PC-3 (cell line): ENCODE results near the gene STAT1. TPM values are rescaled to one million over a fixed set of nuclear protein-coding genes. Genes with fewer than 3 reads are reported as not detected.
A peak's percentile ranks its signal among the peaks of the same experiment; 100 is the strongest.

Source experiments
- ATAC-seq: fragments of 200-7000 bp; cut with Tn5 transposase; 2 replicates; pipeline ENCODE4 v1.9.1; 2020; ENCODE audit warnings: mild to moderate bottlenecking, moderate library complexity
- BruUV-seq: library from RNA; stranded (reverse); fragments of 400-500 nt; replicated peaks from 2 replicates; lab custom pipeline; 2021; lab: Mats Ljungman, UMichigan
- CTCF ChIA-PET: fragments of 300-600 bp; sonication (Branson Sonifier 250); formaldehyde crosslinking; loops from one replicate; lab custom pipeline; 2022; ENCODE audit warnings: antibody characterized with exemption; lab: Charles Lee
- POLR2A ChIA-PET: fragments of 300-600 bp; sonication (Branson Sonifier 250); formaldehyde crosslinking; loops from one replicate; lab custom pipeline; 2022; ENCODE audit warnings: antibody characterized with exemption; ENCODE audit not compliant: unreplicated experiment; lab: Charles Lee
- DNase-seq: peaks from one replicate; pipeline ENCODE4 v3.0.0-alpha.2; 2015
- H2AFZ ChIP-seq: fragments of 300-600 bp; sonication (generic); 2 replicates; pipeline ENCODE4 v1.6.0; 2016; ENCODE audit warnings: antibody characterized with exemption, low read length
- H3F3A ChIP-seq: fragments of 300-600 bp; sonication (generic); one replicate; pipeline ENCODE4 v1.6.0; 2017; ENCODE audit warnings: antibody characterized with exemption, low read length, control low read depth, mild to moderate bottlenecking; ENCODE audit not compliant: unreplicated experiment
- H3K27ac ChIP-seq: fragments of 300-600 bp; sonication (generic); 2 replicates; pipeline ENCODE4 v1.5.1; 2016; ENCODE audit warnings: mild to moderate bottlenecking, low read length
- H3K27me3 ChIP-seq: fragments of 300-600 bp; sonication (generic); 2 replicates; pipeline ENCODE4 v1.6.1; 2016; ENCODE audit warnings: low read length, mixed read lengths
- H3K36me3 ChIP-seq: fragments of 300-600 bp; sonication (generic); 2 replicates; pipeline ENCODE4 v1.6.1; 2016; ENCODE audit warnings: low read depth, mixed run types, low read length, mixed read lengths
- H3K4me1 ChIP-seq: fragments of 300-600 bp; sonication (generic); 2 replicates; pipeline ENCODE4 v1.5.1; 2016; ENCODE audit warnings: low read length; ENCODE audit not compliant: insufficient read depth
- H3K4me2 ChIP-seq: fragments of 300-600 bp; sonication (generic); 2 replicates; pipeline ENCODE4 v1.6.0; 2016; ENCODE audit warnings: low read length
- H3K4me3 ChIP-seq: fragments of 300-600 bp; sonication (generic); 2 replicates; pipeline ENCODE4 v1.5.1; 2016; ENCODE audit warnings: mild to moderate bottlenecking, low read length, mixed read lengths
- H3K79me2 ChIP-seq: fragments of 300-600 bp; sonication (generic); 2 replicates; pipeline ENCODE4 v1.6.1; 2017; ENCODE audit warnings: low read length, mixed read lengths
- H3K9ac ChIP-seq: fragments of 300-600 bp; sonication (generic); 2 replicates; pipeline ENCODE4 v1.6.0; 2016; ENCODE audit warnings: mild to moderate bottlenecking, low read length
- H3K9me2 ChIP-seq: fragments of 300-600 bp; sonication (generic); replicated peaks from 2 replicates; pipeline ENCODE4 v1.6.1; 2016; ENCODE audit warnings: mixed run types, low read length, mixed read lengths
- H3K9me3 ChIP-seq: fragments of 300-600 bp; sonication (generic); 2 replicates; pipeline ENCODE4 v1.6.1; 2016; ENCODE audit warnings: low read length, mixed read lengths
- H4K20me1 ChIP-seq: fragments of 300-600 bp; sonication (generic); 2 replicates; pipeline ENCODE4 v1.6.1; 2016; ENCODE audit warnings: low read length, mixed read lengths
- EZH2 ChIP-seq: fragments of 300-600 bp; sonication (generic); IDR thresholded peaks from one replicate; pipeline ENCODE4 v1.6.1; 2017; ENCODE audit warnings: antibody characterized with exemption, mild to moderate bottlenecking, low read length; ENCODE audit not compliant: unreplicated experiment
- EZH2phosphoT487 ChIP-seq: fragments of 300-600 bp; sonication (generic); IDR thresholded peaks from 2 replicates; pipeline ENCODE4 v1.6.1; 2018; ENCODE audit warnings: mild to moderate bottlenecking, antibody characterized with exemption, low read length, borderline replicate concordance
- intact Hi-C: fragments of 100-400 bp; cut with micrococcal nuclease; formaldehyde crosslinking; loops from 2 replicates; pipeline ENCODE4 v1.9.0; 2023
- total RNA-seq: library from RNA; depleted of rRNA; stranded (reverse); fragments of >200 nt; gene quantifications from 2 replicates; pipeline ENCODE4 v1.2.3, GENCODE V29; 2014
- TF ChIP-seq, protein P1 (sequence below): fragments of 300-600 bp; sonication (generic); conservative IDR thresholded peaks from 2 replicates; pipeline ENCODE4 v1.5.1; 2017; ENCODE audit warnings: antibody characterized with exemption, low read depth, mild to moderate bottlenecking, low read length

STAT1 gene
- total RNA-seq, 1 experiment from 2014 or later: 47.9 TPM

DNA sequence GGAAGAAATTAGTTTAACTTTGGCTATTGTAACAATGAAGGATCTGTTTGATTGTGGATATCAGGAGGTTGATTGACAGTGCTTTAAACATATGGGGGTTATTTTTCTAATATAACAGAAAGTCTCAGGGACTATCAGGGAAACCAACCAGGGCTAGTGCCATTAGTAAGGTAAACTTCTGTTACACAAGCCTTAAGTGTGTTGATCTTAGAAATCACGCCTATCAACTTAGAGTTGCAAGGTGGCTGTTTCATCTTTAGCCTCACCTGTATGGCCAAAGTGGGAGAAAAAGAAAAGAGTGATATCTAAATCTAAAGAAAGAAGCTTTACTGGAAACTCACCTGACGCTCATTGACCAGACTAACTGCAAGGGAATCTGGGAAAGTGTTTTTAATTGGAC, 71.3 kb downstream of the STAT1 start:
- no TSS peak for BruUV-seq
- peaks cover 7% of the 10 kb centered on the region for H3F3A ChIP-seq
- H3K9me3 ChIP-seq: no peaks in the 10 kb centered on the region
- no peak overlapping the region for H3K27ac ChIP-seq
- H3K4me3 ChIP-seq: no peak overlapping the region
- H3K9ac ChIP-seq: no peak overlapping the region
- DNase-seq: no peak
- CTCF ChIA-PET: no interaction called here
- POLR2A ChIA-PET: interaction anchor here (0.6 kb wide), 1 partner anchor 21 kb away, joined by 6 read pairs; no protein-coding TSS in a partner anchor
- peaks cover 13% of the 10 kb centered on the region for H3K4me1 ChIP-seq
- H3K36me3 ChIP-seq: peaks cover 4% of the 10 kb centered on the region; the same call in 1 of the 2 replicates
- no peaks in the 10 kb centered on the region for H4K20me1 ChIP-seq
- intact Hi-C loops: loop anchor here (5.0 kb wide), 1 partner anchor 105 kb away; no protein-coding TSS in a partner anchor
- TF ChIP-seq, protein P1, sequence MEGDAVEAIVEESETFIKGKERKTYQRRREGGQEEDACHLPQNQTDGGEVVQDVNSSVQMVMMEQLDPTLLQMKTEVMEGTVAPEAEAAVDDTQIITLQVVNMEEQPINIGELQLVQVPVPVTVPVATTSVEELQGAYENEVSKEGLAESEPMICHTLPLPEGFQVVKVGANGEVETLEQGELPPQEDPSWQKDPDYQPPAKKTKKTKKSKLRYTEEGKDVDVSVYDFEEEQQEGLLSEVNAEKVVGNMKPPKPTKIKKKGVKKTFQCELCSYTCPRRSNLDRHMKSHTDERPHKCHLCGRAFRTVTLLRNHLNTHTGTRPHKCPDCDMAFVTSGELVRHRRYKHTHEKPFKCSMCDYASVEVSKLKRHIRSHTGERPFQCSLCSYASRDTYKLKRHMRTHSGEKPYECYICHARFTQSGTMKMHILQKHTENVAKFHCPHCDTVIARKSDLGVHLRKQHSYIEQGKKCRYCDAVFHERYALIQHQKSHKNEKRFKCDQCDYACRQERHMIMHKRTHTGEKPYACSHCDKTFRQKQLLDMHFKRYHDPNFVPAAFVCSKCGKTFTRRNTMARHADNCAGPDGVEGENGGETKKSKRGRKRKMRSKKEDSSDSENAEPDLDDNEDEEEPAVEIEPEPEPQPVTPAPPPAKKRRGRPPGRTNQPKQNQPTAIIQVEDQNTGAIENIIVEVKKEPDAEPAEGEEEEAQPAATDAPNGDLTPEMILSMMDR: no peak
- TF ChIP-seq EZH2 (no peak), EZH2phosphoT487 (no peak)
- no peaks in the 10 kb centered on the region for H3K9me2 ChIP-seq
- no peaks in the 10 kb centered on the region for H3K27me3 ChIP-seq
- no peak for ATAC-seq
- H2AFZ ChIP-seq: no peak overlapping the region
- H3K4me2 ChIP-seq: no peak overlapping the region
- H3K79me2 ChIP-seq: no peaks in the 10 kb centered on the region

DNA sequence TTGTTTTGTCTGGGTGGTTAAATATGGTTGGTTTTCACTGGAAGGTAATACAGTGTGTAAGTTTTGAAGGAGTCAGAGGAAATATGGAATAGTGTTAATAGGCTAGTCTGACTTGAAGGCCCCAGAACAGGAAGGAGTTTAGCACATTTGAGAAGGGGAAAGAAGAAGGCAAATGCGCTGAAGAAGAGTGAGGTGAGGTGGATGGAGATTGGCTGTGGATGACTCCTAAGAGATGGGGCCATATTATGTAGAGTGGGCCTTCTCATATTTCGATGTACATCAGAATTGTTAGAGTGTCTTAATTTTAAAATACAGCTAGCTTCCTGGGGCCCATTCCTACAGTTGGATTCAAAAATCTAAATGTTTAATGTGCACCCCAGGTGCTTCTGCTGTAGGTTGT, 72.4 kb downstream of the STAT1 start:
- H3K9me2 ChIP-seq: no peaks in the 10 kb centered on the region
- no peak overlapping the region for H3K4me2 ChIP-seq
- BruUV-seq: no TSS peak
- no peak overlapping the region for H3K9ac ChIP-seq
- TF ChIP-seq, protein P1: no peak
- TF ChIP-seq EZH2 (no peak), EZH2phosphoT487 (no peak)
- 0 out of 2 replicates have a peak, but pooled peaks cover 2% of the 10 kb centered on the region for H3K4me1 ChIP-seq
- H3F3A ChIP-seq: peaks cover 7% of the 10 kb centered on the region
- peaks cover 4% of the 10 kb centered on the region; the same call in 1 of the 2 replicates for H3K36me3 ChIP-seq
- H3K79me2 ChIP-seq: no peaks in the 10 kb centered on the region
- no peaks in the 10 kb centered on the region for H3K27me3 ChIP-seq
- intact Hi-C loops: loop anchor here (5.0 kb wide), 1 partner anchor 104 kb away; no protein-coding TSS in a partner anchor
- H3K4me3 ChIP-seq: no peak overlapping the region
- H3K9me3 ChIP-seq: no peaks in the 10 kb centered on the region
- ChIA-PET CTCF (no interaction called here), POLR2A (no interaction called here)
- no peak for ATAC-seq
- DNase-seq: no peak
- no peaks in the 10 kb centered on the region for H4K20me1 ChIP-seq
- no peak overlapping the region for H3K27ac ChIP-seq
- no peak overlapping the region for H2AFZ ChIP-seq

DNA sequence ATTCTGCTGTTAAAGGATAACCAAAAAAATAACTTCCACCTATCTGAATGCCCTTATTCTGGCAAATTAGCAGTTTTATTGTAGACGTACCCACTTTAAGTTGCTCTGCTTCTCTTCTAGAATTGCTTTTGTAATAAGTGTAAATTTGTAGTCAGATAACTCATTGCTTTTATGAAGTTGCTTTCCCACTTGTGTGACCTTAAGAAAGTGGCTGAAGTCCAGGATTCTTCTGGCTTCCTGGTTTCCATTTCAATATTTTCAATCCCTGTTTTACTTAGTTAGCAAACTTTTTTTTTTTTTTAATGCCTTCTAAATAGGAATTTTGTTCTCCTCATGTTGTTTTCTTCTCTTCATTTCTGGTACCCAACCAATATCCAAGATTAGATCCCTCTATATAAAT, 73.5 kb downstream of the STAT1 start:
- DNase-seq: no peak
- peak; percentile 29 for ATAC-seq
- no peaks in the 10 kb centered on the region for H3K4me1 ChIP-seq
- no peak overlapping the region for H2AFZ ChIP-seq
- no peak overlapping the region for H3K9ac ChIP-seq
- no peak overlapping the region for H3K27ac ChIP-seq
- no peak overlapping the region for H3K4me2 ChIP-seq
- H3K4me3 ChIP-seq: no peak overlapping the region
- CTCF ChIA-PET: no interaction called here
- POLR2A ChIA-PET: no interaction called here
- H3K27me3 ChIP-seq: no peaks in the 10 kb centered on the region
- H4K20me1 ChIP-seq: no peaks in the 10 kb centered on the region
- H3K9me3 ChIP-seq: no peaks in the 10 kb centered on the region
- no TSS peak for BruUV-seq
- H3K9me2 ChIP-seq: no peaks in the 10 kb centered on the region
- intact Hi-C loops: loop anchor here (5.0 kb wide), 1 partner anchor 103 kb away; no protein-coding TSS in a partner anchor
- peaks cover 4% of the 10 kb centered on the region; the same call in 1 of the 2 replicates for H3K36me3 ChIP-seq
- peaks cover 7% of the 10 kb centered on the region for H3F3A ChIP-seq
- TF ChIP-seq, protein P1: no peak
- no peak for TF ChIP-seq EZH2phosphoT487
- no peak for TF ChIP-seq EZH2
- H3K79me2 ChIP-seq: no peaks in the 10 kb centered on the region
